DMS79 (cell line): Measurements from ENCODE around the gene RFLNA.
"Not testable (repeated sequence)": the region's sequence is repeated elsewhere in the genome, so short reads cannot be mapped to it uniquely, and the experiment has no call there.

Experiments
- DNase-seq: peaks from one replicate; lab custom pipeline; 2025; lab: John Stamatoyannopoulos, UW

The RFLNA gene

GRCh38 chr12:124319368-124320050 lies 24.6 kb downstream of the RFLNA start:
- DNase-seq: no peak

GRCh38 chr12:124321040-124321481 lies 26.2 kb downstream of the RFLNA start:
- no peak for DNase-seq

- DNase-seq: no peak
These were observed 26.8 kb downstream of the RFLNA start for GRCh38 chr12:124321556-124322270.

- no peak for DNase-seq
These were observed 27.5 kb downstream of the RFLNA start for GRCh38 chr12:124322271-124322998.

- DNase-seq: not testable (repeated sequence)
These were observed 28.1 kb downstream of the RFLNA start for GRCh38 chr12:124322999-124323328.

- DNase-seq: no peak
These were observed 29.1 kb downstream of the RFLNA start for GRCh38 chr12:124323771-124324530.

GRCh38 chr12:124324803-124325705 lies 30.2 kb downstream of the RFLNA start:
- DNase-seq: no peak

- no peak for DNase-seq
These were observed 31.2 kb downstream of the RFLNA start for GRCh38 chr12:124326104-124326503.

- no peak for DNase-seq
These were observed 32.0 kb downstream of the RFLNA start for GRCh38 chr12:124326871-124327270.

- no peak for DNase-seq
These were observed 32.6 kb downstream of the RFLNA start for GRCh38 chr12:124327362-124328043.

- no peak for DNase-seq
These were observed 33.2 kb downstream of the RFLNA start for GRCh38 chr12:124328116-124328515.

GRCh38 chr12:124328636-124329035 lies 33.7 kb downstream of the RFLNA start:
- no peak for DNase-seq

- no peak for DNase-seq
These were observed 37.3 kb downstream of the RFLNA start for GRCh38 chr12:124332058-124332672.

GRCh38 chr12:124332900-124333299 lies 38.0 kb downstream of the RFLNA start:
- no peak for DNase-seq

- no peak for DNase-seq
These were observed 38.8 kb downstream of the RFLNA start for GRCh38 chr12:124333724-124334123.

- DNase-seq: no peak
These were observed 39.4 kb downstream of the RFLNA start for GRCh38 chr12:124334266-124334665.

- DNase-seq: no peak
These were observed 40.1 kb downstream of the RFLNA start for GRCh38 chr12:124334976-124335375.

GRCh38 chr12:124335426-124336183 lies 40.7 kb downstream of the RFLNA start:
- DNase-seq: no peak

GRCh38 chr12:124336184-124336437 lies 41.2 kb downstream of the RFLNA start:
- DNase-seq: no peak
